Activated T-cell treated with anti-CD3 and anti-CD28 coated beads for 48 hours (primary cell): ENCODE data around the gene BIN2.
"Not testable (repeated sequence)": the region's sequence is repeated elsewhere in the genome, so short reads cannot be mapped to it uniquely, and the experiment has no call there.

Experiments used
- DNase-seq: peaks from one replicate; pipeline ENCODE4 v3.0.0-alpha.2; 2020; ENCODE audit warnings: low read depth

Gene BIN2

GRCh38 chr12:51345681-51346080 lies 21.7 kb upstream of the BIN2 start:
- DNase-seq: no peak

DNA sequence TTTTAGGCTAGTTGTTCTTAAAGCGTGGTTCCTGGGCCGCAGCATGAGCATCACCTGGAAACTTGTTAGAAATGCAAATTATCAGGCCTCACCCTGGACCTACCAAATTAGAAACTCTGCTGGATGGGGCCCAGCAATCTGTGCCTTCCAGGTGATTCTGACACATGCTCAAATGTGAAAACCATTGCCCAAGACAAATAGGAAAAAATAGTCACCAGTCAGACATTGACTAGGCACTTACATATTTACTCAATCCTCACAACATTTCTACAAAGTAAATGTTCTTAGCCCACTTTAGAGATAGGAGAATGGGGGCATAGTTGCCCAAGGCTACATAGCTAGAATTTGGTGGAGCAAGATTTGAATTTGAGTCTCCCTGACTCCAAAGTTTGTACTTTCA lies 19.2 kb upstream of the BIN2 start:
- no peak for DNase-seq

DNA sequence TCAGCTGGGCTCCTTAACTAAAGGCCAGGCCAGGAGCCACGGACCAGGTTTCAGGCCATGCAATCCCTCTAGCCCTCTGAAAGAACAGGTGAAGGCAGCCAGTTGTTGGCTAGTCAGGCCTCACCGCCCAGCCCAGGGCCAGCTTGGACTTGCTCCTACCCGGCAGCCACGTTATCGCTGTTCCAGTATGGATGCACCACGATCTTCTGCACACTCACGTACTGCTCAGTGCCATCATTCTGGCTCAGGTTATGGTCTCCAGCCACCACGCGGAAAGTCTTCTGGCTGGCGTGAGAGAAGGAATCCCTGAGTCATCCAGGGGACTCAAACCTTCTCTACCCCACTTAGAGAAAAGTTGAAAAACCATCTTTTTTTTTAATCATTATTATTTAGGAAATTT lies 18.4 kb upstream of the BIN2 start:
- DNase-seq: no peak

- peak; percentile 52 for DNase-seq
Observed at GRCh38 chr12:51341251-51342007, 17.5 kb upstream of the BIN2 start.

DNA sequence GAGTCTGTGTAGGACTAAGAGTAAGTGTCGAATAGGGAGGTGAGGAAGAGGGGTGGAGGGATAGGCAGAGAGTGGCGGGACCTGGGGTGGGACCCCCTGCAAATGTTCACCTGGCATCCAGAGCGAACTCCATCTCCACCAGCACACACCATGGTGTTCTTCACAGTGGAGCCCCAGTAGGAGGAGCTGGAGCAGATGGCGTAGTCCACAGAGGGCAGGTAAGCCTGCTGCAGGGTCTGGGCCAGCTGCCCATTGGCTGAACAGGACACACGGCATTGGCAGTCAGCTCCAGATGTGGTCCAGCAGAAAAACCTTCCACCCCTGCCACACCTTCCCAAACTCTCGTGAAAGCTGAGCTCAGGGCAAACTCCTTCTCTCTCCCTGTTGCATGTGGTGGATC lies 15.8 kb upstream of the BIN2 start:
- no peak for DNase-seq

DNA sequence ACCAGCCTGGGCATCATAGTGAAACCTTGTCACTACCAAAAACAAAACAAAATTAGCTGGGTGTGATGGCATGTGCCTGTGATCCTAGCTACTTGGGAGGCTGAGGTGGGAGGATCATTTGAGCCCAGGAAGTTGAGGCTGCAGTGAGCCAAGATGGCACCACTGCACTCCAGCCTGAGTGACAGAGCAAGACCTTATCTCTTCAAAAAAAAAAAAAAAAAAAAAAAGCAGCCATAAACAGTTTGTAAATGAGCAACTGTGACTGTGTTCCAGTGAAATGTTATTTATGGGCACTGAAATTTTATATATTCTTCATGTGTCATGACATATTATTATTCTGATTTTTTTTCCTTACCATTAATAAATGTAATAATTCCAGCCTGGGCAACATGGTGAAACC lies 13.4 kb upstream of the BIN2 start:
- not testable (repeated sequence) for DNase-seq

- no peak for DNase-seq
Observed at GRCh38 chr12:51335931-51336330, 12.0 kb upstream of the BIN2 start.

- no peak for DNase-seq
Observed at GRCh38 chr12:51334764-51335163, 10.8 kb upstream of the BIN2 start.

- no peak for DNase-seq
Observed at GRCh38 chr12:51333536-51333935, 9.6 kb upstream of the BIN2 start.

GRCh38 chr12:51330186-51330585 lies 6.2 kb upstream of the BIN2 start:
- DNase-seq: no peak

DNA sequence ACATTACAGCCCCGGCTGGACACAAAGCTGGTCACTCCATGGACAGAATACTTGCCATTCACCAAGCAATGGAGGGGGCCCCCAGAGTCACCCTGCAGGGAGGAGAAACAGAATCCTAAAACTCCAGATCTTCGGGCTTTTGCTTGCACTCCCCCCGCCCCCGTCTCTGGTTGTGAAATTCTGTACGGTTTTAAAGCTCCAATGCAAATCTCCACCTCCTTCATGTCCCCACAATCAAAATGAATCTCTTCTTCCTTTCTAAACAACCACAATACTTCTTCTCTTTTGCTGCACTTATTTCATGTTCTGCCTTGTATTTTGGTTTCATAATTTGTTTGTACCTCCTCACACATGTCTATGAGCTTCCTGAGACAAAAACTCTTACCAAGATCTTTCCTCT lies 5.8 kb upstream of the BIN2 start:
- no peak for DNase-seq

- no peak for DNase-seq
Observed at GRCh38 chr12:51328587-51328986, 4.6 kb upstream of the BIN2 start.

DNA sequence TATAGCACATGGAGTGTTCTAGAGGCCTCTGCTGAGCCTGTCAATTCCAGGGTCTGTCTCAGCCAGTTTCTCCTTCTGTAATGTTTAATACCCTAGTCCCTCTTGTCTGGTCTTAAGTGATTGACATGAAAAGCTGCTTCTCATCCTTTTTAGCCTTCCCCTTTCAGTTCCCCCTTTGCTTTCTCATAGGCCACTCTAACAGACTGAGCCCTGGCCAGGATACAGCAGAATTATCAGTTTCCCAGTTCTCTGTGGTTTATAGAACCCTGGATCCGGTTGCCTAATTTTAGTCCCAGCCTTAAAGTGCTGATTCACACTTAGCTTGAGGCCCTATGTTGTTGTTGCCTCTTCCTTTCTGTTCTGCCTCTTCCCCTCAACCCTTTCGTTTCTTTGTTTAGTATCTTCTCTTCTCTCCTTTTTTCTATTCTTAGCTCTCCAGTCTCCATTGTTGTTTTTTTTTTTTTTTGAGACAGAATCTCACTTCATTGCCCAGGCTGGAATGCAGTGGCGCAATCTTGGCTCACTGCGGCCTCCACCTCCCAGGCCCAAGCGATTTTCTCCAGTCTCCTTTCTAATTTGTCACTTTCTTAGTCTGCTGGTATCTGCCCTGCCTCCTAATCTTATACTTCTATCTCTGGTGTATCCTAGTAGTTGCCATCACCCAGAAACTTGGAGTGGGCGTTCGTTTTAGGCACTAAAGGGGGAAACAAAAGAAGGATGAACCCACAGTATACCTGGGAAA lies 2.9 kb upstream of the BIN2 start:
- DNase-seq: no peak

GRCh38 chr12:51324953-51325352 lies 979 bp upstream of the BIN2 start:
- no peak for DNase-seq

- no peak for DNase-seq
Observed at GRCh38 chr12:51323317-51323960, 535 bp downstream of the BIN2 start.

- peak; percentile 36 for DNase-seq
Observed at GRCh38 chr12:51322452-51322851, 1.5 kb downstream of the BIN2 start.

DNA sequence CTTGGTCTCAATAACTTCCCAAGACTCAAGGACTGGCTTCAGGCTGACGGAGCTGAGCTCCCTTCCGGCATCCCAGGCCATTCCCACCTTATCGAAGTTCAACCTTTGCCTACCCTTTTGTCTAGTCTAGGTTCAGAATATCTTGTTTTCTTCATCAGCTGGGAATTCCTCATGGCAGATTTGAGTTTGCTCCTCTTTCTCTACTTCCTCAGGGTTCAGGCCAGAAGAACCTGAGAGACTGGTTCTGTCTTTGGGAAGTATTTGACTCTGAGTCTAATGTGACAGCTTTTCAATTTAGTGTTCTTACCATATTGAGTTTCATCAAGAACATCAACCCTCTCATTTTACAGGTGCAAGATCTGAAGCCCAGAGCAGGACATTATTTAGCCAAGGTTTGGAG lies 2.1 kb downstream of the BIN2 start:
- no peak for DNase-seq

- DNase-seq: no peak
Observed at GRCh38 chr12:51320695-51321320, 3.2 kb downstream of the BIN2 start.

GRCh38 chr12:51320311-51320694 lies 3.7 kb downstream of the BIN2 start:
- DNase-seq: no peak

GRCh38 chr12:51318846-51319599 lies 5.0 kb downstream of the BIN2 start:
- DNase-seq: no peak

- not testable (repeated sequence) for DNase-seq
Observed at GRCh38 chr12:51318057-51318806, 5.7 kb downstream of the BIN2 start.
